Inferior parietal cortex (tissue), 1 donor: ENCODE data around the gene LRRC46.

Experiments used
- DNase-seq: peaks from one replicate; pipeline ENCODE4 v3.0.0-alpha.2; 2016; ENCODE audit errors: extremely low spot score

The LRRC46 gene

DNA sequence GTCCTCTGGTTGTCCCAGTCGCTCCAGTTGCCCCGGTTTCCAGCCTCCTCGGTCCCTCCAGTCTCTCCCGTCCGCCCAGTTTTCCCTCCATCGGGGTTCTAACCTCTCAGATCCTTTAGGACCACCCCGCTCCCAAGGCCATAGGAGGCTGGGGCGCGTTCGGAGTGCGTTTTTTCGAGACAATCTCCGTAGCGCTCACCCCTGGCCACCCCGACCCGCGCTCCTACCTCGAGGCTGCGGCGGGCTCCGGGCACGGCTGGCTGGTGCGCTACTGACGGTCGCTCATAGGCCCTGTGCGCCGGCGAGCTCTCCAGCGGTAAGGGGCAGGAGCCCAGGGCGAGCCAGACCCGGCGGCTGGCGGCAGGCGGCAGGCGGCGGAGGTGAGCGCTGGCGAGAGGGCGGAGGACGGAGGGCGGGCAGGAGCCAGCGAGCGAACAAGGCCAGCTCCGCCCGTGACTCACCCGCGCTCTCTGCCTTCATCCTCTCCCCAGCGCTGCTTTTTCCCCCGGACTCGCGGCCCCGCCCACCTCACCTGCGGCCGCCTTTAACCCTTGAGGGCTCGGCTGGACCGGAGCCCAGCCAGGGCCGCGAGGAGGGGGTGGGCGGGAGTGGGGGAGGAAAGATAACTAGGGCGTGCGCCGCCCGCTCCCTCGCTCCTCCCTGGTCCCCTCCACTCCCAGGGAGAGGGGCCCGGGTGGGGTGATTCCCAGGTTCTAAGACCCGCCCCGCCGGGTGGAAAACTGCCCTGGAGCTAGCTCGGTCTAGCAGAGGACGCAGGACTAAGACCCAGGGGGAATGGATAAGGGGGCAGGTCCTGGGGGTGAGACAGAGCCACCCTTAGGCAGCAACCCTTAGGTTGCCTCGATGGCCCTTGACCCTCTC is 19.5 kb downstream of the LRRC46 start, which contains the start of gene SP6:
Gene SP6, minus strand, starts transcription at position 472 of the 882 bp plus-strand sequence. CDS start 2,734 bp downstream, outside the sequence.
- no peak for DNase-seq

DNA sequence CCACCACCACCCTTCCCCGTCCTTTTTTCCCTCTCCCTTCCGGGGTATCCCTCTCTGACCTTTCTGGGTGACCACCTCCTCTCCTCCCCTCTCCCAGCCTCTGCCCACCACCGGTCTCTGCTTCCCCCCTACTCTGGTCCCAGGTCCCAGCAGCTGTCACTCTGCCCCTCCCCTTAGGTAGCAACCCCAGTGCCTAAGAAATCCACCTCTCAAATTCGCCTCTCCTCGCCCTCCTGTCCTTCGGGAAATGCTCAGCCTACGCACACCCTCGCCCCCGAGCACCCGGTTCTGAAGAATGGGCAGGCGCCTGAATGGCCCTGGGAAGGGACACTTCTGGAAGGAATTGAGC is 20.3 kb downstream of the LRRC46 start:
- no peak for DNase-seq

GRCh38 chr17:47852113-47852949 is 20.9 kb downstream of the LRRC46 start:
- DNase-seq, result no peak

DNA sequence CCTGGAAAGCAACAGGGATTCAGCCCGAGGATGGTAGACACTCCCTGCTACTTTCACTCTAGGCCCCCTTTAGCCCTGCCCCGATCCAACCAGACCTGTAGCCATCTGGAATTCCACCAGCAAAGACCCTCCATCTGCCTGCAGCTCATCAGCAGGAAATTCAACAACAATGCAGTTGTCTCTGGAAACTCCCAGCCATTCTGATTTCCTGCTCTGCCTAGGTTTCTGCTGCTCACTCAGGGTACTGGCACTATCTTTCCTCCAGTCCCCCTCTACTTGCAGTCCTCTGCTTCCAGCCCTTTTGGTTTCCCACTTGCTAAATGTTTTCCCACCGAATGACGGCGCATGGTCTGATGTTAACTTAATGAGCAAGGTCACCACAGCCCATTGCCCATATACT is 22.1 kb downstream of the LRRC46 start:
- DNase-seq, result no peak

GRCh38 chr17:47855737-47856136 is 24.3 kb downstream of the LRRC46 start:
- DNase-seq, result no peak

DNA sequence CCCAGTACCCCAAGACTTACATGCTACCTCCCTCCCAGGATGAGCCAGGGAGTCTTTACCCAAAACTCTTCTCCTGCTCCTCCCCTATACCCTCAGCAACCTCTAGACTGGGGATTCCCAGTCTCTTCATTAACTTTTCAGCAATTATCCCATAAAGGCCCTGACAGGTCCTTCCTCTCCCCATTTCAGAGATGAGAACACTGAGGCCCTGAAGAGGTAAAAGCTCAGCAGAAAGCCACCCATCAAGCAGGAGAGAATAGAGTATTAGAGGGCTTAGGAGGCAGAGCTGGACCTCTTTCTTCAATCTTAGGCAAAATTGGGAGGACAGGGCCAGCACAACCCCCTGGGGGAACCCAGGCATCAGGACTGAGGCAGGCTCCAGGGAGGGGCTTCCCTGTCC is 25.4 kb downstream of the LRRC46 start:
- no peak for DNase-seq

- no peak for DNase-seq
Observed at GRCh38 chr17:47857551-47858455, 26.3 kb downstream of the LRRC46 start.

GRCh38 chr17:47860386-47860785 is 28.9 kb downstream of the LRRC46 start:
- no peak for DNase-seq

DNA sequence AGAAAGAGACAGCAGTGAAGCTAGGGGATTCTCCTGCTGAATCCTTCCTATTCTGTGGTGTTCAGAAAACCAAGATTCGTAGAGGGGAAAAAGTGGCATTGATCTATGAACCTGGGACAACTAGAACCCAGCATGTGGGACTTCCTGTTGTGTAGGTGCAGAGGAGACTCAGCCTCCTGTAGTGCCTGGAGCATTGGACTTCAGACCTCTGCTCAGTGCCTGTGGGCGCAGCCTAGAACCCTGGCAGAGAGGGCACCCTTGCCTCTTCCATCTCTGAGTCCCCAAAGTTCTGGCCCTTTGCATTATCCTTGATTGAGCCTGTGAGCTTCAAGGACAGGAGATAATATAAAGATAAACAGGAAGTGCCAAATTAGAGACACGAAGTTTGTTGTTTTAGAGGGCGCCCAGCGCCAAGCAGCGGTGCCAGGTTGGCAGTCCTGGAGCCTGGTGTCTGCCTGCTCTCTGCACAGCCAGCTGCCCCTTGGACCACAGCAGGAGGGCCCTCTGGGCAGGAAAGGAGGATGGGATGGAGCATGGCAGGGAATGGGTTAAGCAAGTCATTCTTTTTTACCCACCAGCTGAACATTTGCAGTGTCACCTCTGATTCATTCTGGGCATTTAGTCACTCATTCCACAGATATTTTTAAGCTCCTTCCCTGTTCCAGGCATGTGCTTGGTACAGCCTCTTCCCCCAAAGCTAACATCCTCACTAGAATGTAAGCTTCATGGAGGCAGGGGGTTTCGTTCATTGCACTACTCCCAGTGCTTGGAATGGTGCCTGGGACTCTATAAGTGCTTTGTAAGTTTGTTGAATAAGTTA is 31.4 kb downstream of the LRRC46 start:
- DNase-seq, result no peak

- no peak for DNase-seq
Observed at GRCh38 chr17:47864791-47865216, 33.3 kb downstream of the LRRC46 start.

DNA sequence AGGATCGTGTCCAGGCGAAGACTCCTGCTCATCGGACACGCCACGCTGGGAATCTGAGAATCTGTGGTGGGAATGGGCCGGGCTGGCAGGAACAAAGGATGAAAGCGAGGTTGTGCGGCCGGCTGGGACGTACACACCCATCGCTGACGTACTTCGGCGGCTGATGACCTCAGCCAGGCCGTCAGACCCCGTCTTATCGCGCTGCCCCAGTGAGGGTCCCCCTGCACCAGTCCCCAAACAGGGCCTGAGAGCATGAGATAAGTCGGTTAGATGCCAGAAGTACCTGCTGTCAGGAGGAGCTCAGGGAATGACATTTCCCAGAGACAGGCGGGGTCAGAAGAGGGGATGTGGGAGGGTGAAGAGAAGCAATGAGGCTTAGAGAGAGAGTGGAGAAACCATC is 35.5 kb downstream of the LRRC46 start:
- peak; percentile 37 for DNase-seq

- DNase-seq, result no peak
Observed at GRCh38 chr17:47867813-47868533, 36.5 kb downstream of the LRRC46 start.

DNA sequence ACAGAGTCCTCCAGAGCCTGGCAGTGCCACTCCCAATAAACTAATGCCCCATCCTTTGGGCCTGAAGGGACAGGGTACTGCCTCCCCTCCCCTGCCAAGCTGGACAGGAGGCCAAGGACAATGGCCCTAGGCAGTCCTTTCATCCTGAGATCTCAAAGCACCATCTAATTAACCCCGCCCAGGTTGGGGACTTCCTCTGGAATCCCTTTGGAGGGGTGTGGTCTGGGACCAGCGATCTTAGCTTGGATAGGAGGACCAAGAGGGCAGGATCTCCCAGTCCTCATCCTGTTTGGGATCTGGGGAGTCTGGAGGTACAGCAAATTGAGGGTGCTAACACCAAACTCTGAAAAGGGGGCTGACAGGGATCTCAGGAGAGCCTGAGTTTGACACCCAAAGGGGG is 37.6 kb downstream of the LRRC46 start:
- no peak for DNase-seq

- no peak for DNase-seq
Observed at GRCh38 chr17:47870056-47870455, 38.6 kb downstream of the LRRC46 start.

DNA sequence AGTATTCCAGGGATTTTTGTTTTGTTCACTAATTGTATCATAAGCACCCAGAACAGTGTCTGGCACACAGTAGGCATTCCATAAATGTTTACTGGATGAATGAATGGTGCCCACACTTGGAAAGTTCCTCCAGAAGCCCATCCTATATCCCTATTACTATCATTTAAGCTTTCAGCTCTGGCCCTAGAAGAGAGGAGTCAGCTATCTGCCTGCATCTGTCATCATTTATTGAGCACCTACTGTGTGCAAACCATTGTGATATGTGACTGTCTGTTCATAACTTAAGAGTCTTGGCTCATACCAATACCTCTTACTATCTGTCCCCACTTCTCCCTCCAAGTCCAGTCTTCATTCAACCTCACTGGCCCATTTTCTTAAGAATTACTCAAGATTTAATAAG is 39.6 kb downstream of the LRRC46 start:
- DNase-seq, result no peak

- no peak for DNase-seq
Observed at GRCh38 chr17:47872019-47872650, 40.7 kb downstream of the LRRC46 start.

DNA sequence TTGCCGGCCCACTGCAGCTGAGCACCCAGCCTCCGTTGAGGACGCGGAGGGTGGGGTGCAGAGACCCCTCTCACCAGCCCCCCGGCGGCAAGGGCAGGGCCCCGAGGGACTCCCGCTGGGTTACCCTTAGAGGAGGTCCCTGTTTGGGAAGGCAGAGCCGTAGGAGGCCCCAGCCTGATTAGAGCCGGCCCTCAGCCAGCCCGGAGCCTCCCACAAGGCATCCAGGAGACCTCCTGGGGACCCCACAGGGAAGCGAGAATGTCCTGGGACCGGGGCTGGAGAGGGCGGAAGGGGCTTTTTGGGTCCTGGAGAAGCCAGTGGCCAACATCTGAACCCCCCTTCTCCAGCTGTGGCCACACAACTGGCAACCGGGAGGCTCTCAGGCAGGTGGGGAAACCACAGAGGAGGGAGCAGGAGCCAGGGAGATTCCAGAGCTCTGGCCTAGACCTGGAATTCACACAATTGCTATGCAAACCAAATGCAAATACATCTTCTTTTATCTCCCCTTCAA is 41.2 kb downstream of the LRRC46 start:
- no peak for DNase-seq

DNA sequence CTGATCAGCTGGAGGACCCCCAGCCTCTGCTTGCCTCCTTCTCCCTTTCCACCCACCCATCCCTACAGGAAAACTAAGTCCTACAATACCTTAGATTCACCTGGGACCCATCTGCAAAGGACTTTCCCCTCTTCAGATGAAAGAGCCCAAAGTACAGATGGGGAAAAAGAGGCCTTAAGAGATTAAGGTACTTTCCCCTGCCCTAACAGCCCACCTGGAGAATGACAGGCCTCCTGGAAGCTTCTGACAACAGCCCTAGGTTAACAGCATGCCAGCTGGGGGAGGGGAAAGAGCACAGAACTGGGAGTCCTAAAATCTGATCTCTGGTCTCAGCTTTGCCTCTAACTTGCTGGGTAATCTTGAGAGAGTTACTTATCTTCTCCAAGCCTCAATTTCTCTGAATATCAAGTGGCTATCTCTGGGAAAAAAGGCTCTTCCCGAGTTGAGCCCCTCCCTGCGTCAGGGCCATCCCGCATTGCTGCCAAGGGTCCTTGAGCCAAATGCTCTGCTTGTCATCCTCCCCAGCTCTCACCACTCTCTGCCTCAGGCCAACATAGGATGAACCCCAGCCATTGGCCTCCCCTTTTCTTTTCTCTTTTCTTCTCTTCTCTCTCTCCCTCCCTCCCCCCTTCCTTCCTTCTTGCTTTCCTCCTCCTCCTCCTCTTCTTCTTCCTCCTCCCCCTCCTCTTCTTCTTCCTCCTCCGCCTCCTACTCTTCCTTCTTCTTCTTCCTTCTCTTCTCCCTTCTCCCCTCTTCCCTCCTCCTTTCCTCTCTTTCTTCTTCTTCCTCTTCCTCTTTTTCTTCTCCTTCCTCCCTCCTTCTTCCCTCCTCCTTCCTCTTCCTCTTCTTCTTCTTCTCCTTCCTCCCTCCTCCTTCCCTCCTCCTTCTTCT is 42.0 kb downstream of the LRRC46 start:
- DNase-seq, result no peak
